Erythroblast (primary cell): ENCODE data around the gene CTH.
"Not testable (repeated sequence)": the region's sequence is repeated elsewhere in the genome, so short reads cannot be mapped to it uniquely, and the experiment has no call there.

Experiments used
- GATA1 ChIP-seq: IDR thresholded peaks from 2 replicates; pipeline ENCODE4 v1.6.1; 2011; ENCODE audit warnings: low read depth, mild to moderate bottlenecking, control low read depth, low read length, moderate library complexity
- POLR2A ChIP-seq: IDR thresholded peaks from 2 replicates; pipeline ENCODE4 v1.6.1; 2011; ENCODE audit warnings: mild to moderate bottlenecking, low read length

DNA sequence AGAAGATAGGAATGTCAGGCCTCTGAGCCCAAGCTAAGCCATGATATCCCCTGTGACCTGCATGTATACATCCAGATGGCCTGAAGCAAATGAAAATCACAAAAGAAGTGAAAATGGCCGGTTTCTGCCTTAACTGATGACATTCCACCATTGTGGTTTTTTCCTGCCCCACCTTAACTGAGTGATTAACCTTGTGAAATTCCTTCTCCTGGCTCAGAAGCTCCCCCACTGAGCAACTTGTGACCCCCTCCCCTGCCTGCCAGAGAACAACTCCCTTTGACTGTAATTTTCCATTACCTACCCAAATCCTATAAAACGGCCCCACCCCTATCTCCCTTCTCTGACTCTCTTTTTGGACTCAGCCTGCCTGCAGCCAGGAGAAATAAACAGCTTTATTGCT lies 37.5 kb upstream of the CTH start:
- not testable (repeated sequence) for TF ChIP-seq GATA1, POLR2A
